Measurements from ENCODE around the gene WT1. TPM values are rescaled to one million over a fixed set of nuclear protein-coding genes. Genes with fewer than 3 reads are reported as not detected.

WT1 gene
- total and polyA plus RNA-seq, 2 of the 8 experiments (the other 6 are each of a cell fraction or from before 2014, with no cell fraction given), result 0.05 to 0.17 TPM

DNA sequence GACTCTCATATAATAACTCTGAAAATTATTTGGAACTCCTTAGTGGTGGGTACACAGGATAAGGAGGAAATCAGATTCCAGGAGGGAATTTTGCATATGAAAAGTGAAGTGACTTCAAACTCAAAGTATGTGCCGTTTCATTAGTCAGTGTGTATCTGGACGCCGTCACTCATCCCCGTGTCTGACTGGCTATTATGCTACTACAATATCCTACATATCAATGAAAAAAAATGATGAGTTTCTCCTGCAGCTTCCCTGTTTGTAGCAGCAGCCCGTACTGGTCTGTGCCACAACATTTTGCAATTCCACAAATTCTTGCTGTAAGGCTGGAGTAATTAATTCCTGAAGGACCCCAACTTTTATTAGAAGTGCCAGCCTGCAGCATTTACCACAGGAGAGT lies 16.5 kb downstream of the WT1 start (continued):
- TF ChIP-seq, protein P1, sequence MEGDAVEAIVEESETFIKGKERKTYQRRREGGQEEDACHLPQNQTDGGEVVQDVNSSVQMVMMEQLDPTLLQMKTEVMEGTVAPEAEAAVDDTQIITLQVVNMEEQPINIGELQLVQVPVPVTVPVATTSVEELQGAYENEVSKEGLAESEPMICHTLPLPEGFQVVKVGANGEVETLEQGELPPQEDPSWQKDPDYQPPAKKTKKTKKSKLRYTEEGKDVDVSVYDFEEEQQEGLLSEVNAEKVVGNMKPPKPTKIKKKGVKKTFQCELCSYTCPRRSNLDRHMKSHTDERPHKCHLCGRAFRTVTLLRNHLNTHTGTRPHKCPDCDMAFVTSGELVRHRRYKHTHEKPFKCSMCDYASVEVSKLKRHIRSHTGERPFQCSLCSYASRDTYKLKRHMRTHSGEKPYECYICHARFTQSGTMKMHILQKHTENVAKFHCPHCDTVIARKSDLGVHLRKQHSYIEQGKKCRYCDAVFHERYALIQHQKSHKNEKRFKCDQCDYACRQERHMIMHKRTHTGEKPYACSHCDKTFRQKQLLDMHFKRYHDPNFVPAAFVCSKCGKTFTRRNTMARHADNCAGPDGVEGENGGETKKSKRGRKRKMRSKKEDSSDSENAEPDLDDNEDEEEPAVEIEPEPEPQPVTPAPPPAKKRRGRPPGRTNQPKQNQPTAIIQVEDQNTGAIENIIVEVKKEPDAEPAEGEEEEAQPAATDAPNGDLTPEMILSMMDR (IDR thresholded peaks at IDR 0.05; ENCODE audit: control extremely low read depth in 1 of 3, insufficient read depth in 1 of 3, low read depth in 1 of 3, low read length in 3 of 3), result no peak
- TF ChIP-seq RFX5 (IDR thresholded peaks at IDR 0.05; ENCODE audit: borderline replicate concordance, low read depth, low read length) (no peak), CHD1 (IDR thresholded peaks at IDR 0.05; ENCODE audit: low read depth, low read length) (no peak), JUN (IDR thresholded peaks at IDR 0.05; ENCODE audit: low read depth, low read length) (no peak), TAF7 (optimal IDR thresholded peaks at IDR 0.05; ENCODE audit: borderline replicate concordance, low read depth, low read length) (no peak), CEBPB (IDR thresholded peaks at IDR 0.05; ENCODE audit: low read depth, low read length) (no peak), HDAC6 (IDR thresholded peaks at IDR 0.05; ENCODE audit: low read depth, low read length) (no peak)
- TF ChIP-seq, protein P2, sequence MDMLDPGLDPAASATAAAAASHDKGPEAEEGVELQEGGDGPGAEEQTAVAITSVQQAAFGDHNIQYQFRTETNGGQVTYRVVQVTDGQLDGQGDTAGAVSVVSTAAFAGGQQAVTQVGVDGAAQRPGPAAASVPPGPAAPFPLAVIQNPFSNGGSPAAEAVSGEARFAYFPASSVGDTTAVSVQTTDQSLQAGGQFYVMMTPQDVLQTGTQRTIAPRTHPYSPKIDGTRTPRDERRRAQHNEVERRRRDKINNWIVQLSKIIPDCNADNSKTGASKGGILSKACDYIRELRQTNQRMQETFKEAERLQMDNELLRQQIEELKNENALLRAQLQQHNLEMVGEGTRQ (IDR thresholded peaks at IDR 0.05; ENCODE audit: low read length), result no peak

Data from H1 (cell line).